C4-2B (cell line): ENCODE measurements around the gene PADI3.

Source experiments
- ZFX ChIP-seq: fragments of 450-650 bp; IDR thresholded peaks from 2 replicates; pipeline ENCODE4 v1.6.1; 2017
- TF ChIP-seq, protein P1 (sequence below): fragments of 450-650 bp; conservative IDR thresholded peaks from 2 replicates; pipeline ENCODE4 v1.5.1; 2017; ENCODE audit warnings: mild to moderate bottlenecking

GRCh38 chr1:17250601-17251000 is 1.7 kb downstream of the PADI3 start:
- TF ChIP-seq, protein P1, sequence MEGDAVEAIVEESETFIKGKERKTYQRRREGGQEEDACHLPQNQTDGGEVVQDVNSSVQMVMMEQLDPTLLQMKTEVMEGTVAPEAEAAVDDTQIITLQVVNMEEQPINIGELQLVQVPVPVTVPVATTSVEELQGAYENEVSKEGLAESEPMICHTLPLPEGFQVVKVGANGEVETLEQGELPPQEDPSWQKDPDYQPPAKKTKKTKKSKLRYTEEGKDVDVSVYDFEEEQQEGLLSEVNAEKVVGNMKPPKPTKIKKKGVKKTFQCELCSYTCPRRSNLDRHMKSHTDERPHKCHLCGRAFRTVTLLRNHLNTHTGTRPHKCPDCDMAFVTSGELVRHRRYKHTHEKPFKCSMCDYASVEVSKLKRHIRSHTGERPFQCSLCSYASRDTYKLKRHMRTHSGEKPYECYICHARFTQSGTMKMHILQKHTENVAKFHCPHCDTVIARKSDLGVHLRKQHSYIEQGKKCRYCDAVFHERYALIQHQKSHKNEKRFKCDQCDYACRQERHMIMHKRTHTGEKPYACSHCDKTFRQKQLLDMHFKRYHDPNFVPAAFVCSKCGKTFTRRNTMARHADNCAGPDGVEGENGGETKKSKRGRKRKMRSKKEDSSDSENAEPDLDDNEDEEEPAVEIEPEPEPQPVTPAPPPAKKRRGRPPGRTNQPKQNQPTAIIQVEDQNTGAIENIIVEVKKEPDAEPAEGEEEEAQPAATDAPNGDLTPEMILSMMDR: no peak
- TF ChIP-seq ZFX: no peak
